HL-60 (cell line): Measurements from ENCODE around the gene RAD18.

ENCODE experiments used
- POLR2AphosphoS5 ChIP-seq: IDR thresholded peaks from 2 replicates; pipeline ENCODE4 v1.6.1; 2012; ENCODE audit warnings: low read depth
- TF ChIP-seq, protein P1 (sequence below): IDR thresholded peaks from one replicate; pipeline ENCODE4 v1.5.1; 2011; ENCODE audit warnings: low read length, control low read depth, inconsistent platforms; ENCODE audit not compliant: insufficient read depth
- TF ChIP-seq, protein P2 (sequence below): IDR thresholded peaks from 2 replicates; pipeline ENCODE4 v1.6.1; 2012; ENCODE audit warnings: low read depth; ENCODE audit not compliant: insufficient replicate concordance

DNA sequence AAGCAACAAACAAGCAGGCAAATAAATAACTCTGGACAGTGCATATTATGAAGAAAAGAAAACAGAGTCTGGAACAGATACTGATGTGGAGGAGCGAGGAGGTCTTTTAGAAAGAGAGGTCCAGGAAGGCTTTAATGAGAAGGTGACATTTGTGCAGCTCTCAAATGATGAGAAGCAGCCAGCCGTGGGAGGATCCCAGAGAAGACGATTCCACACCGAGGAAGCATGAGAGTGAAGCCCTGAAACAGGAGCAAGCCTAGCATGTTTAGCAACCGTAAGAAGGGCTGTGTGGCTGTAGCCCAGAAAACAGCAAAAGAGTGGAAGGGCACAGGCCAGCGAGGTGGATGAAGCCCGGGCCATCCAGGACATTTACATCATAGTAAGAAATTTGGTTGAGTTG lies 93.1 kb downstream of the RAD18 start:
- TF ChIP-seq, protein P1, sequence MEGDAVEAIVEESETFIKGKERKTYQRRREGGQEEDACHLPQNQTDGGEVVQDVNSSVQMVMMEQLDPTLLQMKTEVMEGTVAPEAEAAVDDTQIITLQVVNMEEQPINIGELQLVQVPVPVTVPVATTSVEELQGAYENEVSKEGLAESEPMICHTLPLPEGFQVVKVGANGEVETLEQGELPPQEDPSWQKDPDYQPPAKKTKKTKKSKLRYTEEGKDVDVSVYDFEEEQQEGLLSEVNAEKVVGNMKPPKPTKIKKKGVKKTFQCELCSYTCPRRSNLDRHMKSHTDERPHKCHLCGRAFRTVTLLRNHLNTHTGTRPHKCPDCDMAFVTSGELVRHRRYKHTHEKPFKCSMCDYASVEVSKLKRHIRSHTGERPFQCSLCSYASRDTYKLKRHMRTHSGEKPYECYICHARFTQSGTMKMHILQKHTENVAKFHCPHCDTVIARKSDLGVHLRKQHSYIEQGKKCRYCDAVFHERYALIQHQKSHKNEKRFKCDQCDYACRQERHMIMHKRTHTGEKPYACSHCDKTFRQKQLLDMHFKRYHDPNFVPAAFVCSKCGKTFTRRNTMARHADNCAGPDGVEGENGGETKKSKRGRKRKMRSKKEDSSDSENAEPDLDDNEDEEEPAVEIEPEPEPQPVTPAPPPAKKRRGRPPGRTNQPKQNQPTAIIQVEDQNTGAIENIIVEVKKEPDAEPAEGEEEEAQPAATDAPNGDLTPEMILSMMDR: no peak
- no peak for TF ChIP-seq POLR2AphosphoS5
- TF ChIP-seq, protein P2, sequence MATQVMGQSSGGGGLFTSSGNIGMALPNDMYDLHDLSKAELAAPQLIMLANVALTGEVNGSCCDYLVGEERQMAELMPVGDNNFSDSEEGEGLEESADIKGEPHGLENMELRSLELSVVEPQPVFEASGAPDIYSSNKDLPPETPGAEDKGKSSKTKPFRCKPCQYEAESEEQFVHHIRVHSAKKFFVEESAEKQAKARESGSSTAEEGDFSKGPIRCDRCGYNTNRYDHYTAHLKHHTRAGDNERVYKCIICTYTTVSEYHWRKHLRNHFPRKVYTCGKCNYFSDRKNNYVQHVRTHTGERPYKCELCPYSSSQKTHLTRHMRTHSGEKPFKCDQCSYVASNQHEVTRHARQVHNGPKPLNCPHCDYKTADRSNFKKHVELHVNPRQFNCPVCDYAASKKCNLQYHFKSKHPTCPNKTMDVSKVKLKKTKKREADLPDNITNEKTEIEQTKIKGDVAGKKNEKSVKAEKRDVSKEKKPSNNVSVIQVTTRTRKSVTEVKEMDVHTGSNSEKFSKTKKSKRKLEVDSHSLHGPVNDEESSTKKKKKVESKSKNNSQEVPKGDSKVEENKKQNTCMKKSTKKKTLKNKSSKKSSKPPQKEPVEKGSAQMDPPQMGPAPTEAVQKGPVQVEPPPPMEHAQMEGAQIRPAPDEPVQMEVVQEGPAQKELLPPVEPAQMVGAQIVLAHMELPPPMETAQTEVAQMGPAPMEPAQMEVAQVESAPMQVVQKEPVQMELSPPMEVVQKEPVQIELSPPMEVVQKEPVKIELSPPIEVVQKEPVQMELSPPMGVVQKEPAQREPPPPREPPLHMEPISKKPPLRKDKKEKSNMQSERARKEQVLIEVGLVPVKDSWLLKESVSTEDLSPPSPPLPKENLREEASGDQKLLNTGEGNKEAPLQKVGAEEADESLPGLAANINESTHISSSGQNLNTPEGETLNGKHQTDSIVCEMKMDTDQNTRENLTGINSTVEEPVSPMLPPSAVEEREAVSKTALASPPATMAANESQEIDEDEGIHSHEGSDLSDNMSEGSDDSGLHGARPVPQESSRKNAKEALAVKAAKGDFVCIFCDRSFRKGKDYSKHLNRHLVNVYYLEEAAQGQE: no peak
